ENCODE data around the gene CD300LG.

DNA sequence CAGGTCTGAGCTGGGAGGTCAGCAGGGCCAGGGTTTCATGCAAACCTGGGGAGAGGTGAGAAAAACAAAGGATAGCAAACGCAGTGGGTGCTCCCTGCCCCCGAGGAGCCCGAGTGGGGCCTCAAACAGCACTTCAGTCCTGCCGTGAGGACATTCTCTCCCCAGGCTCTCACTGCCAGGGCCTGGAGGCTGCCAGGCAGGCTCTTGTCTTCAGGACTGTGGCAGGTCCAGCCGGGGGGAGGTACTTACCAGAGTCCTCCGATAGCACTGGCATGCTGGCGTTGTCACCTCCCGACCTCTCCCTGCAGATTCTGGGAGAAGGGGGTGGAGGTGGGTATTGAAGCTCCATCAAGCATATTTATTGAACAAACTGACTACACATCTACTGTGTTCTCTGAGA is 15.3 kb upstream of the CD300LG start:
- no peak for TF ChIP-seq GATA3 (IDR thresholded peaks at IDR 0.05; ENCODE audit: low read depth, low read length)
- no peak for TF ChIP-seq GATA2 (IDR thresholded peaks at IDR 0.05; ENCODE audit: low read depth, low read length)

All from SH-SY5Y (cell line).